ENCODE measurements around the gene PCDH7.

PCDH7 gene

DNA sequence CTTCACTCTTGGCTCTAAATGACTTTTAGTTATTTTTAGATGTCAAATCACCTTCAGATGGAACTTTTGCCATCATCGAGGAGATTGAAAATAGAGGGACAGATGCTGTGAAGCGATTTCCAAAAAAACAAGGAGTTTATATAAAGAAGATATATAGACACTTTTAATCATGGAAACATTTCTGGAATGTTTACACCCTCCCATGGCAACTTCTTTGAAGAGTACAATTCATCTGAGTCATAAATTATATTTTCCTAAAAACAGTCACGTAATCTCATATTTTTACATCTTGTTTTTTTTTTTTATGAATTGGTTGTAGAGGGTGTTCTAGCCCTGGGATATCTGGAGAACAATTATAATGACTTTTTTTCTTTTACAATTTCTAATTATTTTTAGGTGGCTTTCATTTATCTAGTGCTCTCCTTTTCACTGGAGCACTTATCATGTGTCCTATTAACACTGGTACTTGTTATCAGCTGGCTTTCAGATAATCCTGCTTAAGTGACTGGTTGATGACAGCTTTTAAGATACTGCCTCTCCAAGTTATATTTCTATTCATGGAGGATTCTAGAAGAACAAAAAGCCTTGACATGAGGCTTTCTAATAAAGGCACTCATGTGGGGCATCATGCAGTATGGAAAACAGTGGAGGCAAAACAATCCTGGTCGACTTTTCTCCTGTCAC is 24.9 kb downstream of the PCDH7 start:
- TF ChIP-seq POLR2AphosphoS5 (IDR thresholded peaks at IDR 0.05; ENCODE audit: low read depth) (no peak), SPI1 (IDR thresholded peaks at IDR 0.05; ENCODE audit: borderline replicate concordance, low read depth) (no peak), GABPA (IDR thresholded peaks at IDR 0.05; ENCODE audit: low read depth) (no peak)
- TF ChIP-seq, protein P1, sequence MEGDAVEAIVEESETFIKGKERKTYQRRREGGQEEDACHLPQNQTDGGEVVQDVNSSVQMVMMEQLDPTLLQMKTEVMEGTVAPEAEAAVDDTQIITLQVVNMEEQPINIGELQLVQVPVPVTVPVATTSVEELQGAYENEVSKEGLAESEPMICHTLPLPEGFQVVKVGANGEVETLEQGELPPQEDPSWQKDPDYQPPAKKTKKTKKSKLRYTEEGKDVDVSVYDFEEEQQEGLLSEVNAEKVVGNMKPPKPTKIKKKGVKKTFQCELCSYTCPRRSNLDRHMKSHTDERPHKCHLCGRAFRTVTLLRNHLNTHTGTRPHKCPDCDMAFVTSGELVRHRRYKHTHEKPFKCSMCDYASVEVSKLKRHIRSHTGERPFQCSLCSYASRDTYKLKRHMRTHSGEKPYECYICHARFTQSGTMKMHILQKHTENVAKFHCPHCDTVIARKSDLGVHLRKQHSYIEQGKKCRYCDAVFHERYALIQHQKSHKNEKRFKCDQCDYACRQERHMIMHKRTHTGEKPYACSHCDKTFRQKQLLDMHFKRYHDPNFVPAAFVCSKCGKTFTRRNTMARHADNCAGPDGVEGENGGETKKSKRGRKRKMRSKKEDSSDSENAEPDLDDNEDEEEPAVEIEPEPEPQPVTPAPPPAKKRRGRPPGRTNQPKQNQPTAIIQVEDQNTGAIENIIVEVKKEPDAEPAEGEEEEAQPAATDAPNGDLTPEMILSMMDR (IDR thresholded peaks at IDR 0.05; ENCODE audit: insufficient read depth, low read length) = no peak
- TF ChIP-seq, protein P2, sequence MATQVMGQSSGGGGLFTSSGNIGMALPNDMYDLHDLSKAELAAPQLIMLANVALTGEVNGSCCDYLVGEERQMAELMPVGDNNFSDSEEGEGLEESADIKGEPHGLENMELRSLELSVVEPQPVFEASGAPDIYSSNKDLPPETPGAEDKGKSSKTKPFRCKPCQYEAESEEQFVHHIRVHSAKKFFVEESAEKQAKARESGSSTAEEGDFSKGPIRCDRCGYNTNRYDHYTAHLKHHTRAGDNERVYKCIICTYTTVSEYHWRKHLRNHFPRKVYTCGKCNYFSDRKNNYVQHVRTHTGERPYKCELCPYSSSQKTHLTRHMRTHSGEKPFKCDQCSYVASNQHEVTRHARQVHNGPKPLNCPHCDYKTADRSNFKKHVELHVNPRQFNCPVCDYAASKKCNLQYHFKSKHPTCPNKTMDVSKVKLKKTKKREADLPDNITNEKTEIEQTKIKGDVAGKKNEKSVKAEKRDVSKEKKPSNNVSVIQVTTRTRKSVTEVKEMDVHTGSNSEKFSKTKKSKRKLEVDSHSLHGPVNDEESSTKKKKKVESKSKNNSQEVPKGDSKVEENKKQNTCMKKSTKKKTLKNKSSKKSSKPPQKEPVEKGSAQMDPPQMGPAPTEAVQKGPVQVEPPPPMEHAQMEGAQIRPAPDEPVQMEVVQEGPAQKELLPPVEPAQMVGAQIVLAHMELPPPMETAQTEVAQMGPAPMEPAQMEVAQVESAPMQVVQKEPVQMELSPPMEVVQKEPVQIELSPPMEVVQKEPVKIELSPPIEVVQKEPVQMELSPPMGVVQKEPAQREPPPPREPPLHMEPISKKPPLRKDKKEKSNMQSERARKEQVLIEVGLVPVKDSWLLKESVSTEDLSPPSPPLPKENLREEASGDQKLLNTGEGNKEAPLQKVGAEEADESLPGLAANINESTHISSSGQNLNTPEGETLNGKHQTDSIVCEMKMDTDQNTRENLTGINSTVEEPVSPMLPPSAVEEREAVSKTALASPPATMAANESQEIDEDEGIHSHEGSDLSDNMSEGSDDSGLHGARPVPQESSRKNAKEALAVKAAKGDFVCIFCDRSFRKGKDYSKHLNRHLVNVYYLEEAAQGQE (IDR thresholded peaks at IDR 0.05; ENCODE audit: insufficient replicate concordance, low read depth) = no peak
- H3K4me3 ChIP-seq (replicated peaks; ENCODE audit: insufficient read depth, low read length) = no peak overlapping the region
- no peaks in the 10 kb centered on the region for H3K27me3 ChIP-seq (ENCODE audit: insufficient read depth, poor library complexity, severe bottlenecking)
- no peak for DNase-seq (ENCODE audit: low read depth in 1 of 2, low spot score in 1 of 2)
- H3K27ac ChIP-seq (replicated peaks) = no peak overlapping the region

- H3K4me3 ChIP-seq (replicated peaks; ENCODE audit: insufficient read depth, low read length) = no peak overlapping the region
- no peak for DNase-seq (ENCODE audit: low read depth in 1 of 2, low spot score in 1 of 2)
- TF ChIP-seq, protein P2 (IDR thresholded peaks at IDR 0.05; ENCODE audit: insufficient replicate concordance, low read depth) = no peak
- no peak for TF ChIP-seq POLR2AphosphoS5 (IDR thresholded peaks at IDR 0.05; ENCODE audit: low read depth)
- TF ChIP-seq SPI1 (IDR thresholded peaks at IDR 0.05; ENCODE audit: borderline replicate concordance, low read depth) = no peak
- TF ChIP-seq GABPA (IDR thresholded peaks at IDR 0.05; ENCODE audit: low read depth) = no peak
- TF ChIP-seq, protein P1 (IDR thresholded peaks at IDR 0.05; ENCODE audit: insufficient read depth, low read length) = no peak
- no peaks in the 10 kb centered on the region for H3K27me3 ChIP-seq (ENCODE audit: insufficient read depth, poor library complexity, severe bottlenecking)
- H3K27ac ChIP-seq (replicated peaks) = no peak overlapping the region
Observed at GRCh38 chr4:30746735-30747134, 26.6 kb downstream of the PCDH7 start.

GRCh38 chr4:30753316-30753715 is 33.1 kb downstream of the PCDH7 start:
- TF ChIP-seq, protein P1 (IDR thresholded peaks at IDR 0.05; ENCODE audit: insufficient read depth, low read length) = no peak
- no peak for TF ChIP-seq POLR2AphosphoS5 (IDR thresholded peaks at IDR 0.05; ENCODE audit: low read depth)
- no peak for TF ChIP-seq SPI1 (IDR thresholded peaks at IDR 0.05; ENCODE audit: borderline replicate concordance, low read depth)
- TF ChIP-seq GABPA (IDR thresholded peaks at IDR 0.05; ENCODE audit: low read depth) = no peak
- TF ChIP-seq, protein P2 (IDR thresholded peaks at IDR 0.05; ENCODE audit: insufficient replicate concordance, low read depth) = no peak
- DNase-seq (ENCODE audit: low read depth in 1 of 2, low spot score in 1 of 2) = no peak
- Histone ChIP-seq H3K4me3 (replicated peaks; ENCODE audit: insufficient read depth, low read length) (no peak overlapping the region), H3K27ac (replicated peaks) (no peak overlapping the region), H3K27me3 (ENCODE audit: insufficient read depth, poor library complexity, severe bottlenecking) (no peaks in the 10 kb centered on the region)

Measured in HL-60 (cell line).